GM21528 (cell line): ENCODE results near the gene ITPRID2.

Experiments used
- ATAC-seq: cut with Tn5 transposase; IDR thresholded peaks from one replicate; pipeline ENCODE4 v1.9.1; 2021; ENCODE audit warnings: mild to moderate bottlenecking, moderate library complexity; ENCODE audit not compliant: unreplicated experiment, low FRiP score

ITPRID2 gene

DNA sequence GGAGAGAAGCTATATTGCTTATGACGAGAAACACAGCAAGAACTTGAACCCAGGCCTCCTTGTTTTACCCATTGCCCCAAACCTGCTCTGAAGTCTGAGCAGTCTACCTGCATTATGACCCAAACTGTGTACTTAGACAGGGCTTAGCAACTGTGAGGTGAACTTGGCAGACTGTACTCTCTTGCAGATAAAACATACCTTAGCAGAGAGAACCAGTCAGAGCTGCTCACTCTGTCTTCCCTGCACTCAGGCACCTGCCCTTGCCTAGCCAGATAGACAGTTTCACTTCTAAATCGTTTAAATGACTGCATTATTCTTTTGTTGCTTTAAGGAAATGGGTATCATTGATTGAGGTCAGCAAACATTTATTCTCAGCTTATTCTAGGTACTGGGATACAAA, 20.3 kb downstream of the ITPRID2 start:
- ATAC-seq = no peak

- no peak for ATAC-seq
These were observed 23.6 kb downstream of the ITPRID2 start for GRCh38 chr2:181915102-181915501.

- ATAC-seq = no peak
These were observed 25.5 kb downstream of the ITPRID2 start for GRCh38 chr2:181916726-181917718.

- no peak for ATAC-seq
These were observed 26.7 kb downstream of the ITPRID2 start for GRCh38 chr2:181918188-181918587.

DNA sequence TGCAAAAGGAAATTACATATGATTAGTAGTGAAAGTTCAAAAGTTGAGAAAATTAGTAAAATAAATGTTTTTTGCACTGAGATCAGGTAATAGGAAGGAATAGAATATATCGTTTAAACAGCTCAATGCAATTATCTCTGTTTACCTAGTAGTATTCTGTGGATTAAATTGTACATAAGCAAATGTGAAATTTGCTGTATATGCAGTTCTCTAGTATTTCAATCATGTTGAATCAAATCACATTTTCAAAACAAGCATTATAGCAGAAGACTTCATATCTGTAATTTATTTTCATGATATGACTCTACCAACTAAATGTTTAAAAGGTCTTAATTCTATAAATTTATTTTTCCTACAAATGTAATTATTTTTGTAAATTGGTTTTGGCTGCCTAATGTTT, 31.6 kb downstream of the ITPRID2 start:
- ATAC-seq = no peak

DNA sequence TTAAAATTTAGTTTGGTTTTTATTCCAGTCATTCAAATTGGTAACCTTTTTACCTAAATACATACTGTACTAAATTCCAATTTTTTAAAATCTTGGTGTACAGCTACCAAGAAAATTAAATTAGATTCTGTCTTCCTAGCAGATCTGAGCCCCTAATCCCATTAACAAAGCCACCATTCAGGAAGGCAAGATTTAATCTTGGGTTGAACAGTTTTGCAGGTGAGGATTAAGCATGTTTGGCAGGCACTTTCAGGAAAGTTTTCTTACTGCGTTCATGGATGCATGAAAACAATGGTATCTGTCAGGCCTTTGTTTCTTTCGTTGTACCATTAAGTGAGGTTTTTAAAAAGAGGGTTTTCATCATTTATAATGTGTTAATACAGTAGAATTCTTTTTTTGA, 32.8 kb downstream of the ITPRID2 start:
- ATAC-seq = no peak

GRCh38 chr2:181934694-181935093, 43.2 kb downstream of the ITPRID2 start:
- ATAC-seq = no peak

GRCh38 chr2:181937473-181937872, 45.9 kb downstream of the ITPRID2 start:
- no peak for ATAC-seq

GRCh38 chr2:181943411-181944124, 52.0 kb downstream of the ITPRID2 start:
- no peak for ATAC-seq

DNA sequence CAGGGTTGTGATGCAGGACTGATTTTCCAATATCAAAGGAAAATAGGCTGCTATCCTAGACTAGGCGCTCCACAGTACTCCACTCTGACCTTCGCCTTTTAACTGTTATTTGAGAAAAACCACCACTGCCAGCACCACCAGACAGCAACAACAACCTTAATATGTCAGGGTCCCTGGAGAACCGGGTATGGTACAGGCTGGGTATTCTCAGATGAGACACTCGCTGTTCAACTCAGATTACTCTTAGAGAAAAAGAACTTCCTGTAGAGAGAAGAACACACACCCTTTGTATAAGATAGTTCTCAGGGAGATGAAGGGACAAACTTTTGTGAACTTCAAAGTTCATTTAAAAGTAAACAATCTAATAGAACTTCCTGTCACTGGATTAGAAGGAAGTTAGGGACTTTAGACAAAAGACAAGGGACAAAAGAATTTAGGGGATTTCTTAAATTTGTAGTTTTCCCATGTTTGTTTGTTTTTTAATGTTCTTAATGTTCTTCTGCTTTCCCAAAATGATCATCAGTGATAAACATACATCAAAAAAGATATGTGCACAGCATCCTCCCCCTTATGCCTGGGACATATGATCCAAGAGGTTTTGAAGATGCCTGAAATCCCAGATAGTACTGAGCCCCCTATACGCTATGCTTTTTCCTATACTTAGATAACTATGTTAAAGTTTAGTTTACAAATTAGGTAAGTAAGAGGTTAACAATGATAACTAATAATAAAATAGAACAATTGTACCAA, 52.8 kb downstream of the ITPRID2 start:
- no peak for ATAC-seq

GRCh38 chr2:181944914-181945291, 53.4 kb downstream of the ITPRID2 start:
- ATAC-seq = no peak

DNA sequence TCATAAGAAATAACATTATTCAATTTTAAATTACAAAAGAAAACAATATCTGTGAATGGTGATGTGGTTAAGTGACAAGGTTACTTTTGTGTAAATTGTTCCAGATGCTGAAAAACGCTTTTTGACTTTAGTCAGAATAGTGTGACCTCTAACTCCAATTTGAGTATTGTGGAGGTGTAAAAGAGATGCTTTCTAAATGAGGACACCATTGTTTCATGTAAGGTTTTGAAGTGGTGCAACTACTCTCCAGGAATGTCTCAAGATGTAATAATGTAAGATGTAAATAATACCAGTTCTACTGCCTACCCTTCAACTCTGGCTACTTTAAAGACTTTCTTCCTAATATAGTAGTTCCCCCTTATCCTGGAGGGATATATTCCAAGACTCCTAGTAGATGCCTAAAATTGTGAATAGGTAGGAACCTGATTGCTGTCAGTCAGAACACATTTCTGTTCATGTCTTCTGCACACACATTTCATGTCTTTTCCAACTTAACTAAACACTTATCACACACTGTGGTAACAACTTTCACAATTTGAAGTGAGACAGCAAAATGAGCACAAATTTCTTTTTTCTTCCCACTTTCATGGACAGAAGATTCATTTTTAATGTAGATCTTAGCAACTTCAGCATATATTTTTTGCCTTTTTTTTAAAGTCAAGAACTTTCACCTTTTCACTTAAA, 55.1 kb downstream of the ITPRID2 start:
- no peak for ATAC-seq

- ATAC-seq = no peak
These were observed 55.7 kb downstream of the ITPRID2 start for GRCh38 chr2:181947273-181947672.

DNA sequence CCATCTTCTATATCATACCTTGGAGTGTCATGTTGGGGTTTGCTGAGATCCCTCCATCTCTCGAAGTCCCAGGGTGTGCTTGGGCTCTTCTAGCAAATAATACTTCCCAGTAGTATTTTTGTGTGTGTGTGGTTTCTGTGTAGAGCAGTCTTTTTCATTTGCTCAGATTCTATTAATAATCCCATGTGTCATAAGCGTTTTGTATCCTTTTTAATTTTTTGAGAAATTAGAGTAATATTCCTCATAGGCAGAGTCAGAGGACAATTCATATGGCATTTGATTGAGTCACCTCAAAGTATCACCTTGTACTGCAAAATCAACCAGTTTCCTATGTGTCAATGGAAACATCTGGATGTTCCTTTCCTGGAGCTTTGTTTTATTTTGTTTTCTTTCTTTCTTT, 56.7 kb downstream of the ITPRID2 start:
- no peak for ATAC-seq

DNA sequence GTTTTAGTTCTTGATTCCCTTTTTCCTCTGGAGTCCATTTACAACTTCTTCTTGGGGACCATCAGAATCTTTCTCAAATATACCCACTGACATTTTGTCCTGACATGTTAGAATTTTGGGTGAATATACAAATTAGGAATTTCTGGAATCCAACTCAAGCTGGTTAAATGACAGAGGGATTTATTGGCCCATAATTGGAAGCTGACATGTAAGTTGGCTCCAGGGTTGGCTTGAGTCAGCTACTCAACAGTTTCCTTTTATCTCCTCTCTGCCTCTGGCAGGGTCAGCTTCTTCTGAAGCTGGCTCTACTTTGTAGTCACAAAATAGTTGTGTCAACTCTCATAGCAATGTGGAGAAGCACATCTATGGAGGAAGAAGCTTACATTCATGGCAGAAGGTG, 57.5 kb downstream of the ITPRID2 start:
- ATAC-seq = no peak

DNA sequence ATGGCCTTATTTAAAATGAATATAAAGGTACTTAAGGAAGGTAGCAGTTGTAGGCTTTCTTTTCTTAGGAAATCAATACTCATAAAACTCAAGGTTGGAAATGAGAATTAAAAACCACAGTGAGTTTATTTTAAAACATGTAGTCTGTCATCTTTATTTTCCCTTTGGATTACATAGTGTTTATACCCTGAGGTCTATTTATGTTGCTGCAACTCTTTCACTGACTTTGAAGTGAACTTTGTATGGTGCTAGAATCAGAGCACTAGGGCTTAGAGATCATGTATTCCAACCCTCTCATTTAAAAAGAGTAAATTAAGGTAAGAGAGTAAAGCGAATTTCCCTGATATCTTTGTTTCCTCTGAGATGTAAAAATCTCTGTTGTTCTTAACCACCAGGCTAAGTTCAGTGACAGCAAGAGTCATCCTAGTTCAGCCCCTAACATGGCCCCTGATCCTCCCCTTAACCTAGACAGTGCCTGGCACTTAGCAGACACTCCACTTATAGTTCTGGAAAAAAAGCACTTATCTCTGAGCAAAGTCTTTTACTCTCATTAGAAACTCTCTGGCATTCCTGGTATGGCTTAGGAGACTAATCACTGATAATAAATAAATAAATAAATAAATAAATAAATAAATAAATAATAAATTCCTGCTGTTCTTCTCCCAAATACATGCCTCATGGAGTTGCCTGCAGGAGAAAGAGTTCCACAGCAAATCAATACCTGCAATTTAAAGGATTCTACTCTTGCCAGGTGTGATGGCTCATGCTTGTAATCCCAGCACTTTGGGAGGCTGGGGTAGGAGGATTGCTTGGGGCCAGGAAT, 61.1 kb downstream of the ITPRID2 start:
- ATAC-seq = no peak

DNA sequence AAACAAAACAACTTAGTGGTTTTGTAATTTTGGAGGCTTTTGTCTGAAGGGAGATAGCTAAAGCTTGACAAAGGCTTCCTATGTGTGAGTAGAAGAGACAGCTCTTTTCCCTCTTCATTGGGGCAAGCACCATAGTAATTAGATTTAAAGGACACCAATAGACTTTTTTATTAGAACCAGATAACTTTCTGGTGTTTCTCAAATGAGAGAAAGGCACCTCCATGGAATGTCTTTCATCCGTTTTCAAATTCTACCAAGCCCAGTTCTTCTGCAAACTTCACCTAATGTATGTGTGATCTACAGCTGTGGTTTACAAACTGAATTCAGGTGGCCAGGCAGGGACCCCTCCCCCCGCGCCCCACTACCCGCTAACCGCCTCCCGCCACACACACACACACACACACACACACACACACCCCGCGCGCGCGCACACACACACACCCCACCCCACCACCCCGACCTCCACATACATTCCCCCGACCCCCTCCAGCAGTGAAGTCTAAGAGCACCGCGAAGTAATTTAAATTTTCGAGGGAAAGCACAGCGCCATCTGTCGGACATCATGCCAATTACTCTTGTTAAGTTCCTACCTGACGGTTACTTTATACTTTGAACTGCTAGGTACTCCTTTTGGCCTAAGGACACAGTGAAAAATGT, 62.5 kb downstream of the ITPRID2 start:
- ATAC-seq = no peak

- ATAC-seq = no peak
These were observed 63.0 kb downstream of the ITPRID2 start for GRCh38 chr2:181954538-181954883.

GRCh38 chr2:181955010-181955409, 63.5 kb downstream of the ITPRID2 start:
- no peak for ATAC-seq
